ENCODE measurements around the gene NTF3.

NTF3 gene

GRCh38 chr12:5510251-5510805 is 78.4 kb downstream of the NTF3 start:
- in situ Hi-C loops (cut with MboI; ENCODE audit: low sequenced_read_pairs): no loop called here
- no peak for DNase-seq (ENCODE audit: low spot score in 2 of 2)
- Histone ChIP-seq H3K36me3 (replicated peaks) (no peaks in the 10 kb centered on the region), H3K9me3 (no peaks in the 10 kb centered on the region), H3K4me3 (no peak overlapping the region), H3K4me1 (no peaks in the 10 kb centered on the region), H3K27me3 (ENCODE audit: low read depth) (no peaks in the 10 kb centered on the region)

GRCh38 chr12:5511256-5511643 is 79.3 kb downstream of the NTF3 start:
- Histone ChIP-seq H3K36me3 (replicated peaks) (no peaks in the 10 kb centered on the region), H3K4me1 (no peaks in the 10 kb centered on the region), H3K9me3 (no peaks in the 10 kb centered on the region; the same call in 1 of the 2 replicates), H3K4me3 (no peak overlapping the region), H3K27me3 (ENCODE audit: low read depth) (no peaks in the 10 kb centered on the region)
- in situ Hi-C loops (cut with MboI; ENCODE audit: low sequenced_read_pairs): no loop called here
- DNase-seq (ENCODE audit: low spot score in 2 of 2): no peak

GRCh38 chr12:5511644-5512600 is 80.0 kb downstream of the NTF3 start:
- in situ Hi-C loops (cut with MboI; ENCODE audit: low sequenced_read_pairs): no loop called here
- Histone ChIP-seq H3K4me3 (no peak overlapping the region), H3K9me3 (no peaks in the 10 kb centered on the region; the same call in 1 of the 2 replicates), H3K27me3 (ENCODE audit: low read depth) (no peaks in the 10 kb centered on the region), H3K4me1 (no peaks in the 10 kb centered on the region), H3K36me3 (replicated peaks) (no peaks in the 10 kb centered on the region)
- no peak for DNase-seq (ENCODE audit: low spot score in 2 of 2)

- Histone ChIP-seq H3K4me3 (no peak overlapping the region), H3K27me3 (ENCODE audit: low read depth) (no peaks in the 10 kb centered on the region), H3K9me3 (no peaks in the 10 kb centered on the region; the same call in 1 of the 2 replicates), H3K4me1 (no peaks in the 10 kb centered on the region), H3K36me3 (replicated peaks) (no peaks in the 10 kb centered on the region)
- in situ Hi-C loops (cut with MboI; ENCODE audit: low sequenced_read_pairs): no loop called here
- no peak for DNase-seq (ENCODE audit: low spot score in 2 of 2)
Measured at GRCh38 chr12:5512601-5512970, 80.7 kb downstream of the NTF3 start.

GRCh38 chr12:5513406-5513805 is 81.5 kb downstream of the NTF3 start:
- Histone ChIP-seq H3K27me3 (ENCODE audit: low read depth) (no peaks in the 10 kb centered on the region), H3K4me3 (no peak overlapping the region), H3K36me3 (replicated peaks) (no peaks in the 10 kb centered on the region), H3K9me3 (no peaks in the 10 kb centered on the region; the same call in 1 of the 2 replicates), H3K4me1 (no peaks in the 10 kb centered on the region)
- in situ Hi-C loops (cut with MboI; ENCODE audit: low sequenced_read_pairs): no loop called here
- no peak for DNase-seq (ENCODE audit: low spot score in 2 of 2)

GRCh38 chr12:5514016-5514415 is 82.1 kb downstream of the NTF3 start:
- H3K27me3 ChIP-seq (ENCODE audit: low read depth): no peaks in the 10 kb centered on the region
- no peaks in the 10 kb centered on the region; the same call in 1 of the 2 replicates for H3K9me3 ChIP-seq
- no peak for DNase-seq (ENCODE audit: low spot score in 2 of 2)
- no peak overlapping the region for H3K4me3 ChIP-seq
- H3K4me1 ChIP-seq: no peaks in the 10 kb centered on the region
- in situ Hi-C loops (cut with MboI; ENCODE audit: low sequenced_read_pairs): no loop called here
- H3K36me3 ChIP-seq (replicated peaks): no peaks in the 10 kb centered on the region

GRCh38 chr12:5514545-5514944 is 82.6 kb downstream of the NTF3 start:
- DNase-seq (ENCODE audit: low spot score in 2 of 2): no peak
- H3K4me1 ChIP-seq: no peaks in the 10 kb centered on the region
- H3K36me3 ChIP-seq (replicated peaks): no peaks in the 10 kb centered on the region
- in situ Hi-C loops (cut with MboI; ENCODE audit: low sequenced_read_pairs): no loop called here
- H3K4me3 ChIP-seq: no peak overlapping the region
- H3K27me3 ChIP-seq (ENCODE audit: low read depth): no peaks in the 10 kb centered on the region
- no peaks in the 10 kb centered on the region; the same call in 1 of the 2 replicates for H3K9me3 ChIP-seq

- H3K9me3 ChIP-seq: no peaks in the 10 kb centered on the region; the same call in 1 of the 2 replicates
- H3K4me1 ChIP-seq: no peaks in the 10 kb centered on the region
- H3K4me3 ChIP-seq: no peak overlapping the region
- in situ Hi-C loops (cut with MboI; ENCODE audit: low sequenced_read_pairs): no loop called here
- no peaks in the 10 kb centered on the region for H3K27me3 ChIP-seq (ENCODE audit: low read depth)
- DNase-seq (ENCODE audit: low spot score in 2 of 2): no peak
- no peaks in the 10 kb centered on the region for H3K36me3 ChIP-seq (replicated peaks)
Measured at GRCh38 chr12:5515458-5515857, 83.5 kb downstream of the NTF3 start.

GRCh38 chr12:5516371-5517241 is 84.7 kb downstream of the NTF3 start:
- in situ Hi-C loops (cut with MboI; ENCODE audit: low sequenced_read_pairs): no loop called here
- Histone ChIP-seq H3K9me3 (no peaks in the 10 kb centered on the region; the same call in 1 of the 2 replicates), H3K4me3 (no peak overlapping the region)

GRCh38 chr12:5518584-5519365 is 86.9 kb downstream of the NTF3 start:
- DNase-seq (ENCODE audit: low spot score in 2 of 2): no peak
- H3K36me3 ChIP-seq (replicated peaks): no peaks in the 10 kb centered on the region
- no peak overlapping the region for H3K4me3 ChIP-seq
- H3K4me1 ChIP-seq: no peaks in the 10 kb centered on the region
- no peaks in the 10 kb centered on the region for H3K27me3 ChIP-seq (ENCODE audit: low read depth)
- H3K9me3 ChIP-seq: no peaks in the 10 kb centered on the region; the same call in 1 of the 2 replicates
- in situ Hi-C loops (cut with MboI; ENCODE audit: low sequenced_read_pairs): no loop called here

More at GRCh38 chr12:5516371-5517241, 84.7 kb downstream of the NTF3 start:
- Histone ChIP-seq H3K36me3 (replicated peaks) (no peaks in the 10 kb centered on the region), H3K4me1 (no peaks in the 10 kb centered on the region), H3K27me3 (ENCODE audit: low read depth) (no peaks in the 10 kb centered on the region)
- DNase-seq (ENCODE audit: low spot score in 2 of 2): no peak

GRCh38 chr12:5520037-5520436 is 88.1 kb downstream of the NTF3 start:
- H3K27me3 ChIP-seq (ENCODE audit: low read depth): no peaks in the 10 kb centered on the region
- DNase-seq (ENCODE audit: low spot score in 2 of 2): no peak
- in situ Hi-C loops (cut with MboI; ENCODE audit: low sequenced_read_pairs): no loop called here

GRCh38 chr12:5520831-5521230 is 88.9 kb downstream of the NTF3 start:
- Histone ChIP-seq H3K4me1 (no peaks in the 10 kb centered on the region), H3K36me3 (replicated peaks) (no peaks in the 10 kb centered on the region), H3K27me3 (ENCODE audit: low read depth) (no peaks in the 10 kb centered on the region), H3K9me3 (no peaks in the 10 kb centered on the region; the same call in 1 of the 2 replicates), H3K4me3 (no peak overlapping the region)
- in situ Hi-C loops (cut with MboI; ENCODE audit: low sequenced_read_pairs): no loop called here
- no peak for DNase-seq (ENCODE audit: low spot score in 2 of 2)

More at GRCh38 chr12:5520037-5520436, 88.1 kb downstream of the NTF3 start:
- no peaks in the 10 kb centered on the region; the same call in 1 of the 2 replicates for H3K9me3 ChIP-seq
- no peaks in the 10 kb centered on the region for H3K36me3 ChIP-seq (replicated peaks)
- H3K4me3 ChIP-seq: no peak overlapping the region
- H3K4me1 ChIP-seq: no peaks in the 10 kb centered on the region

Data from HAP-1 (cell line).